HepG2 (cell line): ENCODE data around the gene EXOC7. TPM values are rescaled to one million over a fixed set of nuclear protein-coding genes. Genes with fewer than 3 reads are reported as not detected.

Experiments used
- ATAC-seq: fragments of 200-7000 bp; cut with Tn5 transposase; 3 replicates; pipeline ENCODE4 v1.9.1; 2020; ENCODE audit warnings: mild to moderate bottlenecking, moderate library complexity
- BruUV-seq: library from RNA; stranded (reverse); fragments of 400-500 nt; replicated peaks from 2 replicates; lab custom pipeline; 2021; lab: Mats Ljungman, UMichigan
- CTCF ChIA-PET: fragments of 300-600 bp; formaldehyde crosslinking; extraction: SDS; loops from one replicate; lab custom pipeline; 2021; ENCODE audit warnings: low total read pairs, inconsistent platforms, low intra/inter-chr PET ratio; lab: Yijun Ruan, JAX
- POLR2A ChIA-PET: fragments of 350-600 bp; sonication (Branson Sonifier 250); formaldehyde crosslinking; loops from one replicate; lab custom pipeline; 2020; ENCODE audit warnings: antibody characterized with exemption, inconsistent platforms; lab: Yijun Ruan, JAX
- DNase-seq: peaks from one replicate; pipeline ENCODE4 v3.0.0-alpha.2; 2015; ENCODE audit warnings: low spot score
- FAIRE-seq: peaks from 3 replicates; lab custom pipeline; 2011; peaks lifted over from hg19 to GRCh38; lab: Jason Lieb, UNC
- H2AFZ ChIP-seq: one replicate; pipeline ENCODE4 v1.6.1; 2011; ENCODE audit warnings: low read length, inconsistent platforms
- H3K27ac ChIP-seq: fragments of 300-600 bp; 3 replicates; pipeline ENCODE4 v1.8.0; 2011; ENCODE audit warnings: mixed run types, mild to moderate bottlenecking, mixed read lengths, low read length, inconsistent platforms; ENCODE audit not compliant: insufficient read depth; ENCODE audit errors: extremely low read length
- H3K27me3 ChIP-seq, 2 experiments: fragments of 200-600 bp in 1 of 2; 2 replicates in 1 of 2; 3 replicates in 1 of 2; pipeline versions ENCODE4 v1.6.0 to v1.8.0; 2011; ENCODE audit warnings: low read length in 2 of 2, mild to moderate bottlenecking in 2 of 2, moderate library complexity in 2 of 2, inconsistent platforms in 1 of 2; ENCODE audit not compliant: insufficient read depth in 2 of 2, control insufficient read depth in 1 of 2
- H3K36me3 ChIP-seq, 2 experiments: fragments of 200-600 bp in 1 of 2; replicated peaks in 1 of 2; 2 replicates in 1 of 2; 3 replicates in 1 of 2; pipeline versions ENCODE4 v1.5.1 to v1.8.0; 2011; ENCODE audit warnings: low read length in 2 of 2, inconsistent platforms in 1 of 2; ENCODE audit not compliant: insufficient read depth in 2 of 2, control insufficient read depth in 1 of 2
- H3K4me1 ChIP-seq: 2 replicates; pipeline ENCODE4 v1.5.1; 2012; ENCODE audit warnings: low read length, inconsistent platforms; ENCODE audit not compliant: insufficient read depth
- H3K4me2 ChIP-seq: 2 replicates; pipeline ENCODE4 v1.6.0; 2011; ENCODE audit warnings: low read depth, low read length, inconsistent platforms
- H3K4me3 ChIP-seq, 3 experiments: fragments of 200-600 bp in 1 of 3; sonication (generic), shearing (Covaris generic) in 1 of 3; replicated peaks in 1 of 3; 2 replicates each; pipeline ENCODE4 v1.5.1; 2011 to 2016; ENCODE audit warnings: low read length in 3 of 3, inconsistent platforms in 2 of 3, low read depth in 2 of 3, mild to moderate bottlenecking in 2 of 3, control low read depth in 1 of 3, mixed read lengths in 1 of 3; ENCODE audit not compliant: insufficient read depth in 1 of 3
- H3K79me2 ChIP-seq: one replicate; pipeline ENCODE4 v1.6.1; 2011; ENCODE audit warnings: low read length, inconsistent platforms; ENCODE audit not compliant: insufficient read depth
- H3K9ac ChIP-seq: 2 replicates; pipeline ENCODE4 v1.6.0; 2011; ENCODE audit warnings: mild to moderate bottlenecking, low read depth, low read length, inconsistent platforms; ENCODE audit not compliant: insufficient read depth
- H3K9me3 ChIP-seq: 2 replicates; pipeline ENCODE4 v1.5.1; 2012; ENCODE audit warnings: mild to moderate bottlenecking, low read length
- H4K20me1 ChIP-seq: 2 replicates; pipeline ENCODE4 v1.6.0; 2011; ENCODE audit warnings: inconsistent platforms, mild to moderate bottlenecking, low read length, moderate library complexity; ENCODE audit not compliant: insufficient read depth
- AKNA ChIP-seq: sonication (generic); formaldehyde crosslinking; IDR thresholded peaks from 2 replicates; pipeline ENCODE4 v1.4.0; 2020; ENCODE audit warnings: missing genetic modification reagents, borderline replicate concordance
- ATRX ChIP-seq: sonication (generic); formaldehyde crosslinking; IDR thresholded peaks from 2 replicates; pipeline ENCODE4 v1.4.0; 2020; ENCODE audit warnings: missing genetic modification reagents, borderline replicate concordance
- HOXA3 ChIP-seq: sonication (generic); formaldehyde crosslinking; IDR thresholded peaks from 2 replicates; pipeline ENCODE4 v1.5.0; 2020; ENCODE audit warnings: missing genetic modification reagents
- KLF6 ChIP-seq: IDR thresholded peaks from 2 replicates; pipeline ENCODE4 v1.8.0; 2016; ENCODE audit warnings: missing biosample characterization, missing genetic modification reagents
- KLF9 ChIP-seq: IDR thresholded peaks from 2 replicates; pipeline ENCODE4 v1.6.1; 2016; ENCODE audit warnings: low read depth
- NR2F1 ChIP-seq, 2 experiments: fragments of 450-650 bp in 1 of 2; formaldehyde crosslinking in 1 of 2; IDR thresholded peaks; 2 replicates each; pipeline versions ENCODE4 v1.5.0 to v1.6.1; 2016 to 2020; ENCODE audit warnings: mild to moderate bottlenecking in 1 of 2, missing compliant biosample characterization in 1 of 2, missing genetic modification reagents in 1 of 2, moderate library complexity in 1 of 2
- RBAK ChIP-seq: sonication (generic); formaldehyde crosslinking; IDR thresholded peaks from 2 replicates; pipeline ENCODE4 v1.5.1; 2020; ENCODE audit warnings: mild to moderate bottlenecking, missing genetic modification reagents
- SRY ChIP-seq: sonication (generic); formaldehyde crosslinking; IDR thresholded peaks from 2 replicates; pipeline ENCODE4 v1.8.0; 2022; ENCODE audit warnings: mild to moderate bottlenecking, missing genetic modification reagents
- ZBTB8A ChIP-seq: sonication (generic); formaldehyde crosslinking; IDR thresholded peaks from 2 replicates; pipeline ENCODE4 v1.4.0; 2020; ENCODE audit warnings: mild to moderate bottlenecking, low read depth, missing genetic modification reagents, borderline replicate concordance
- ZFP62 ChIP-seq: sonication (generic); formaldehyde crosslinking; IDR thresholded peaks from 2 replicates; pipeline ENCODE4 v1.4.0; 2020; ENCODE audit warnings: missing genetic modification reagents
- ZMYM3 ChIP-seq: sonication (generic); formaldehyde crosslinking; IDR thresholded peaks from 2 replicates; pipeline ENCODE4 v1.5.1; 2020; ENCODE audit warnings: mild to moderate bottlenecking, missing genetic modification reagents
- ZNF280D ChIP-seq: sonication (generic); formaldehyde crosslinking; IDR thresholded peaks from 2 replicates; pipeline ENCODE4 v1.5.1; 2020; ENCODE audit warnings: mild to moderate bottlenecking, missing genetic modification reagents
- ZNF317 ChIP-seq: sonication (generic); formaldehyde crosslinking; IDR thresholded peaks from 2 replicates; pipeline ENCODE4 v1.5.0; 2020; ENCODE audit warnings: mild to moderate bottlenecking, missing genetic modification reagents
- ZNF605 ChIP-seq: sonication (generic); formaldehyde crosslinking; IDR thresholded peaks from 2 replicates; pipeline ENCODE4 v1.8.0; 2022; ENCODE audit warnings: mild to moderate bottlenecking, missing genetic modification reagents
- WGBS: methylation state at CpG from one replicate; pipeline ENCODE4 v1.1.6; 2017; ENCODE audit warnings: low lambda C conversion rate; 5-methylcytosine and 5-hydroxymethylcytosine counted together
- in situ Hi-C: cut with HindIII; loops from 2 replicates; pipeline ENCODE4 v1.10.0; 2017; ENCODE audit warnings: low pct_unique_long_range_greater_than_20kb; ENCODE audit not compliant: extremely low pct_ligation_motif_present
- intact Hi-C: fragments of 100-400 bp; cut with micrococcal nuclease; formaldehyde crosslinking; loops from one replicate; pipeline ENCODE4 v1.10.0; 2022; ENCODE audit not compliant: unreplicated experiment
- polyA plus RNA-seq, 8 experiments: library from polyadenylated mRNA; depleted of rRNA in 3 of 8; stranded (reverse) in 7 of 8; unstranded in 1 of 8; fragments of >200 nt; fragmentation: Illumina TruSeq in 4 of 8; extraction: Trizol in 4 of 8; gene quantifications; 2 replicates each; pipeline versions ENCODE4 v1.2.1 to v1.2.3, GENCODE V29; 2011 to 2016; ENCODE audit warnings: low read depth in 4 of 8, missing spikeins in 1 of 8, mixed read lengths in 1 of 8; ENCODE audit not compliant: insufficient read depth in 1 of 8
- total RNA-seq, 5 experiments: library from RNA; depleted of rRNA; stranded (reverse); fragments of >200 nt; fragmentation: Illumina TruSeq; extraction: Trizol; gene quantifications; 2 replicates each; pipeline ENCODE4 v1.2.3, GENCODE V29; 2016; ENCODE audit warnings: low read depth in 1 of 5

Gene EXOC7
- total and polyA plus RNA-seq, 2 of the 13 experiments (the other 11 are each of a cell fraction or from before 2014, with no cell fraction given), result 86.9 to 116 TPM

GRCh38 chr17:76076765-76077583 is 26.6 kb downstream of the EXOC7 start:
- intact Hi-C loops, result no loop called here
- TF ChIP-seq AKNA (no peak), HOXA3 (CRISPR knock-in tag) (no peak), ATRX (CRISPR knock-in tag) (no peak), RBAK (CRISPR knock-in tag) (no peak), NR2F1 (CRISPR knock-in tag; IDR thresholded peaks at IDR 0.05) (no peak), KLF9 (CRISPR knock-in tag) (no peak), SRY (CRISPR knock-in tag) (no peak), ZNF280D (CRISPR knock-in tag) (no peak), ZFP62 (CRISPR knock-in tag) (no peak), ZBTB8A (CRISPR knock-in tag) (no peak), KLF6 (no peak), ZMYM3 (CRISPR knock-in tag) (no peak), ZNF317 (CRISPR knock-in tag) (no peak), ZNF605 (CRISPR knock-in tag) (no peak)

More at GRCh38 chr17:76076765-76077583, 26.6 kb downstream of the EXOC7 start:
- H3K9ac ChIP-seq, result no peak overlapping the region
- H4K20me1 ChIP-seq, result 0 out of 2 replicates have a peak, but pooled peaks cover 5% of the 10 kb centered on the region
- H3K9me3 ChIP-seq, result no peaks in the 10 kb centered on the region
- ATAC-seq (no peak), DNase-seq (no peak), FAIRE-seq (no peak)
- peaks cover 24 to 57% of the 10 kb centered on the region in 2 experiments; a peak in 4 of 5 replicates for H3K27me3 ChIP-seq
- peak overlapping the region; percentile 10; the same call in 1 of the 2 replicates for H3K4me2 ChIP-seq
- H2AFZ ChIP-seq, result no peak overlapping the region
- in situ Hi-C loops, result no loop called here
- POLR2A ChIA-PET, result interaction anchor here (1.0 to 1.2 kb wide), 2 partner anchors 45 to 297 kb away, joined by 3 to 5 read pairs; a partner anchor contains a TSS
- H3K27ac ChIP-seq, result no peak overlapping the region
- H3K4me3 ChIP-seq, result no peak overlapping the region; a peak in 1 of 6 replicates
- H3K36me3 ChIP-seq, result no peaks in the 10 kb centered on the region
- WGBS, result 73% methylated on average over 82 of the region's 82 CpGs
- no TSS peak for BruUV-seq
- CTCF ChIA-PET, result no interaction called here
- H3K79me2 ChIP-seq, result peaks cover 2% of the 10 kb centered on the region
- H3K4me1 ChIP-seq, result peaks cover 45% of the 10 kb centered on the region
